ENCODE measurements around the gene TNRC18.

Gene TNRC18

GRCh38 chr7:5426226-5426475 lies 2.5 kb upstream of the TNRC18 start:
- H3K27me3 ChIP-seq (ENCODE audit: insufficient read depth, low read length) = no peaks in the 10 kb centered on the region
- no peak for DNase-seq
- peak overlapping the region; percentile 96 for H3K14ac ChIP-seq (ENCODE audit: low read length)
- H2BK12ac ChIP-seq (ENCODE audit: low read length) = peak overlapping the region; percentile 35
- peak overlapping the region; percentile 68 for H3K4me2 ChIP-seq (ENCODE audit: low read length)
- peak overlapping the region; percentile 99 for H3K4ac ChIP-seq (ENCODE audit: low read depth, low read length)
- peak overlapping the region; percentile 99 for H3K18ac ChIP-seq (ENCODE audit: low read length)
- peaks cover 79% of the 10 kb centered on the region for H3K79me1 ChIP-seq (ENCODE audit: low read length)
- peak overlapping the region; percentile 80 for H3K4me3 ChIP-seq (ENCODE audit: low read depth, low read length)
- no peak overlapping the region for H3K23ac ChIP-seq (ENCODE audit: low read length)
- peak overlapping the region; percentile 98 for H4K12ac ChIP-seq (ENCODE audit: low read depth, low read length)
- H2BK120ac ChIP-seq (ENCODE audit: insufficient read depth, low read length, poor library complexity) = peak overlapping the region; percentile 99
- H2BK5ac ChIP-seq (ENCODE audit: low read depth, low read length, poor library complexity) = peak overlapping the region; percentile 98
- peak overlapping the region; percentile 85 for H3K9ac ChIP-seq (ENCODE audit: low read length)
- H3K4me1 ChIP-seq (ENCODE audit: control insufficient read depth in 1 of 2, insufficient read depth in 2 of 2, low read length in 2 of 2) = peaks cover 17 to 24% of the 10 kb centered on the region in 2 experiments
- peaks cover 73% of the 10 kb centered on the region for H3K79me2 ChIP-seq (ENCODE audit: control insufficient read depth, insufficient read depth, low read length, poor library complexity)
- H4K8ac ChIP-seq (ENCODE audit: low read depth, low read length) = peak overlapping the region; percentile 100
- peak overlapping the region; percentile 98 for H2AK5ac ChIP-seq (ENCODE audit: low read length)
- H3K36me3 ChIP-seq (ENCODE audit: control insufficient read depth in 1 of 2, insufficient read depth in 2 of 2, low read length in 2 of 2) = no peaks in the 10 kb centered on the region
- H4K91ac ChIP-seq (ENCODE audit: low read depth, low read length) = peak overlapping the region; percentile 100
- H3K27ac ChIP-seq (ENCODE audit: low read depth, low read length) = peak overlapping the region; percentile 99
- peak overlapping the region; percentile 82 for H2AFZ ChIP-seq (ENCODE audit: insufficient read depth, low read length, poor library complexity)
- H3K9me3 ChIP-seq (ENCODE audit: insufficient read depth, low read depth, low read length) = no peaks in the 10 kb centered on the region
- WGBS (ENCODE audit: extremely low coverage, insufficient coverage, insufficient read length) = no CpG with 5 or more reads among the region's 13 CpGs

GRCh38 chr7:5425507-5426225 lies 2.0 kb upstream of the TNRC18 start:
- Histone ChIP-seq H4K12ac (ENCODE audit: low read depth, low read length) (peak overlapping the region; percentile 57), H3K9me3 (ENCODE audit: insufficient read depth, low read depth, low read length) (peaks cover 2% of the 10 kb centered on the region), H3K27ac (ENCODE audit: low read depth, low read length) (peak overlapping the region; percentile 99), H3K4me1 (ENCODE audit: control insufficient read depth in 1 of 2, insufficient read depth in 2 of 2, low read length in 2 of 2) (peaks cover 17 to 23% of the 10 kb centered on the region in 2 experiments), H2AFZ (ENCODE audit: insufficient read depth, low read length, poor library complexity) (peak overlapping the region; percentile 30), H2BK120ac (ENCODE audit: insufficient read depth, low read length, poor library complexity) (peak overlapping the region; percentile 99), H3K23ac (ENCODE audit: low read length) (no peak overlapping the region), H3K14ac (ENCODE audit: low read length) (peak overlapping the region; percentile 92), H3K36me3 (ENCODE audit: control insufficient read depth in 1 of 2, insufficient read depth in 2 of 2, low read length in 2 of 2) (peaks cover 0 to 4% of the 10 kb centered on the region in 2 experiments), H3K9ac (ENCODE audit: low read length) (peak overlapping the region; percentile 86), H4K8ac (ENCODE audit: low read depth, low read length) (peak overlapping the region; percentile 93), H3K79me2 (ENCODE audit: control insufficient read depth, insufficient read depth, low read length, poor library complexity) (peaks cover 78% of the 10 kb centered on the region), H3K4me2 (ENCODE audit: low read length) (peak overlapping the region; percentile 68), H2AK5ac (ENCODE audit: low read length) (peak overlapping the region; percentile 75), H3K79me1 (ENCODE audit: low read length) (peaks cover 84% of the 10 kb centered on the region), H3K27me3 (ENCODE audit: insufficient read depth, low read length) (no peaks in the 10 kb centered on the region), H2BK12ac (ENCODE audit: low read length) (peak overlapping the region; percentile 67), H3K4me3 (ENCODE audit: low read depth, low read length) (peak overlapping the region; percentile 76), H3K4ac (ENCODE audit: low read depth, low read length) (peak overlapping the region; percentile 87), H2BK5ac (ENCODE audit: low read depth, low read length, poor library complexity) (peak overlapping the region; percentile 98), H4K91ac (ENCODE audit: low read depth, low read length) (peak overlapping the region; percentile 98), H3K18ac (ENCODE audit: low read length) (peak overlapping the region; percentile 90)
- no CpG with 5 or more reads among the region's 38 CpGs for WGBS (ENCODE audit: extremely low coverage, insufficient coverage, insufficient read length)
- DNase-seq = peak; percentile 67 to 80

GRCh38 chr7:5424749-5425506 lies 1.3 kb upstream of the TNRC18 start:
- Histone ChIP-seq H3K4me3 (ENCODE audit: low read depth, low read length) (peak overlapping the region; percentile 80), H3K36me3 (ENCODE audit: control insufficient read depth in 1 of 2, insufficient read depth in 2 of 2, low read length in 2 of 2) (peaks cover 0 to 5% of the 10 kb centered on the region in 2 experiments), H3K23ac (ENCODE audit: low read length) (no peak overlapping the region), H3K4ac (ENCODE audit: low read depth, low read length) (peak overlapping the region; percentile 84), H2BK120ac (ENCODE audit: insufficient read depth, low read length, poor library complexity) (peak overlapping the region; percentile 99), H3K4me1 (ENCODE audit: control insufficient read depth in 1 of 2, insufficient read depth in 2 of 2, low read length in 2 of 2) (peaks cover 11 to 16% of the 10 kb centered on the region in 2 experiments), H4K8ac (ENCODE audit: low read depth, low read length) (peak overlapping the region; percentile 88), H4K91ac (ENCODE audit: low read depth, low read length) (peak overlapping the region; percentile 98), H3K18ac (ENCODE audit: low read length) (peak overlapping the region; percentile 87), H3K27ac (ENCODE audit: low read depth, low read length) (peak overlapping the region; percentile 99), H2BK5ac (ENCODE audit: low read depth, low read length, poor library complexity) (peak overlapping the region; percentile 98), H3K9ac (ENCODE audit: low read length) (peak overlapping the region; percentile 96), H3K27me3 (ENCODE audit: insufficient read depth, low read length) (no peaks in the 10 kb centered on the region), H3K79me2 (ENCODE audit: control insufficient read depth, insufficient read depth, low read length, poor library complexity) (peaks cover 83% of the 10 kb centered on the region), H3K4me2 (ENCODE audit: low read length) (peak overlapping the region; percentile 68), H3K9me3 (ENCODE audit: insufficient read depth, low read depth, low read length) (peaks cover 2% of the 10 kb centered on the region), H2BK12ac (ENCODE audit: low read length) (peak overlapping the region; percentile 81), H3K79me1 (ENCODE audit: low read length) (peaks cover 90% of the 10 kb centered on the region), H3K14ac (ENCODE audit: low read length) (peak overlapping the region; percentile 98), H4K12ac (ENCODE audit: low read depth, low read length) (peak overlapping the region; percentile 61), H2AK5ac (ENCODE audit: low read length) (peak overlapping the region; percentile 83), H2AFZ (ENCODE audit: insufficient read depth, low read length, poor library complexity) (peak overlapping the region; percentile 37)
- no CpG with 5 or more reads among the region's 44 CpGs for WGBS (ENCODE audit: extremely low coverage, insufficient coverage, insufficient read length)
- DNase-seq = peak in 1 of 2 donors; percentile 48

- peak overlapping the region; percentile 98 for H4K91ac ChIP-seq (ENCODE audit: low read depth, low read length)
- peak overlapping the region; percentile 84 for H3K4ac ChIP-seq (ENCODE audit: low read depth, low read length)
- peak; percentile 97 to 99 for DNase-seq
- peak overlapping the region; percentile 80 for H3K4me3 ChIP-seq (ENCODE audit: low read depth, low read length)
- H3K4me1 ChIP-seq (ENCODE audit: control insufficient read depth in 1 of 2, insufficient read depth in 2 of 2, low read length in 2 of 2) = peaks cover 7 to 12% of the 10 kb centered on the region in 2 experiments
- H4K8ac ChIP-seq (ENCODE audit: low read depth, low read length) = peak overlapping the region; percentile 88
- peaks cover 82% of the 10 kb centered on the region for H3K79me2 ChIP-seq (ENCODE audit: control insufficient read depth, insufficient read depth, low read length, poor library complexity)
- peak overlapping the region; percentile 68 for H3K4me2 ChIP-seq (ENCODE audit: low read length)
- peaks cover 0 to 5% of the 10 kb centered on the region in 2 experiments for H3K36me3 ChIP-seq (ENCODE audit: control insufficient read depth in 1 of 2, insufficient read depth in 2 of 2, low read length in 2 of 2)
- H3K79me1 ChIP-seq (ENCODE audit: low read length) = peaks cover 90% of the 10 kb centered on the region
- peak overlapping the region; percentile 82 for H2AK5ac ChIP-seq (ENCODE audit: low read length)
- H3K27me3 ChIP-seq (ENCODE audit: insufficient read depth, low read length) = no peaks in the 10 kb centered on the region
- H2AFZ ChIP-seq (ENCODE audit: insufficient read depth, low read length, poor library complexity) = peak overlapping the region; percentile 53
- peak overlapping the region; percentile 98 for H3K14ac ChIP-seq (ENCODE audit: low read length)
- peak overlapping the region; percentile 60 for H4K12ac ChIP-seq (ENCODE audit: low read depth, low read length)
- H3K9ac ChIP-seq (ENCODE audit: low read length) = peak overlapping the region; percentile 96
- peak overlapping the region; percentile 99 for H3K27ac ChIP-seq (ENCODE audit: low read depth, low read length)
- peak overlapping the region; percentile 98 for H2BK5ac ChIP-seq (ENCODE audit: low read depth, low read length, poor library complexity)
- no peak overlapping the region for H3K23ac ChIP-seq (ENCODE audit: low read length)
- H2BK120ac ChIP-seq (ENCODE audit: insufficient read depth, low read length, poor library complexity) = peak overlapping the region; percentile 99
- no CpG with 5 or more reads among the region's 57 CpGs for WGBS (ENCODE audit: extremely low coverage, insufficient coverage, insufficient read length)
- peaks cover 2% of the 10 kb centered on the region for H3K9me3 ChIP-seq (ENCODE audit: insufficient read depth, low read depth, low read length)
- peak overlapping the region; percentile 42 for H2BK12ac ChIP-seq (ENCODE audit: low read length)
- H3K18ac ChIP-seq (ENCODE audit: low read length) = peak overlapping the region; percentile 87
These were observed 528 bp upstream of the TNRC18 start for GRCh38 chr7:5423976-5424748.
